Right atrium auricular region (tissue), 2 donors: ENCODE data around the gene RASAL2. TPM values are rescaled to one million over a fixed set of nuclear protein-coding genes. Genes with fewer than 3 reads are reported as not detected.
"Not testable (repeated sequence)": the region's sequence is repeated elsewhere in the genome, so short reads cannot be mapped to it uniquely, and the experiment has no call there.

Experiments used
- DNase-seq: peaks from one replicate; pipeline ENCODE4 v3.0.0-alpha.2; 2019; ENCODE audit warnings: low spot score
- H3K27ac ChIP-seq, 2 donors: fragments of 200-600 bp; sonication (generic); 1 replicate in 1 of 2; 2 replicates in 1 of 2; pipeline ENCODE4 v1.5.1; 2016 to 2019
- H3K27me3 ChIP-seq, 2 donors: fragments of 200-600 bp; sonication (generic); one replicate each; pipeline versions ENCODE4 v1.5.1 to v1.6.0; 2017 to 2019
- H3K36me3 ChIP-seq: fragments of 200-600 bp; sonication (generic); one replicate; pipeline ENCODE4 v1.5.1; 2016
- H3K4me1 ChIP-seq, 2 donors: fragments of 200-600 bp; sonication (generic); one replicate each; pipeline versions ENCODE4 v1.5.1 to v1.6.0; 2017 to 2019
- H3K4me3 ChIP-seq, 2 donors: fragments of 200-600 bp; sonication (generic); 1 replicate in 1 of 2; 2 replicates in 1 of 2; pipeline ENCODE4 v1.5.1; 2017 to 2019; ENCODE audit warnings: mild to moderate bottlenecking in 1 of 2, moderate library complexity in 1 of 2
- H3K9me3 ChIP-seq, 2 donors: fragments of 200-600 bp; sonication (generic); one replicate each; pipeline ENCODE4 v1.5.1; 2019
- CTCF ChIP-seq, 2 donors: fragments of 200-600 bp; sonication (generic); IDR thresholded peaks; one replicate each; pipeline ENCODE4 v1.5.1; 2019; ENCODE audit warnings: antibody characterized with exemption in 2 of 2
- total RNA-seq, 2 donors: library from RNA; depleted of rRNA; stranded (reverse); fragments of >200 nt; gene quantifications; one replicate each; pipeline ENCODE4 v1.1.0, GENCODE V29; 2016

The RASAL2 gene
- total RNA-seq, 2 donors from 2014 or later: 34.1 to 44.7 TPM

DNA sequence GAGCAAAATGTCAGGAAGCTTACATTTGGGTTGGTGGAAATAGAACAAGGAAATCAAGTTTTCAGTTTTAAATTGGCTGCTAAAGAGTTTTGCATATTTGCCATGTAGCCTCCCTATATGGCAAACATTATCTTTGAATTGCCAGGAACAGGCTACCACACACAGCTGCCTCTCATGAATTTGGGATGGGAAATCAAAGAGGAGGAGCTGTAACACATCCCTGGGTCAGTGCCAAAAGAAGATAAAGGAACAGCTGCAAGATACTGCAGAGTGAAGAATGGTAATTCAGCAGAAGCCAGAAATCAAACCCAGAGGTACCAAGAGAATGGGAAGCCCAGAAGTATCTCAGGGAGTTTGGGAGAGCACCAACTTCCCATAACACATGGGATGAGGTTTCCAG is 18.6 kb upstream of the RASAL2 start:
- Histone ChIP-seq H3K4me3 (no peak overlapping the region), H3K27me3 (no peaks in the 10 kb centered on the region), H3K36me3 (no peaks in the 10 kb centered on the region), H3K9me3 (no peaks in the 10 kb centered on the region), H3K27ac (no peak overlapping the region), H3K4me1 (no peaks in the 10 kb centered on the region)
- no peak for DNase-seq
- no peak for TF ChIP-seq CTCF (IDR thresholded peaks at IDR 0.05)

DNA sequence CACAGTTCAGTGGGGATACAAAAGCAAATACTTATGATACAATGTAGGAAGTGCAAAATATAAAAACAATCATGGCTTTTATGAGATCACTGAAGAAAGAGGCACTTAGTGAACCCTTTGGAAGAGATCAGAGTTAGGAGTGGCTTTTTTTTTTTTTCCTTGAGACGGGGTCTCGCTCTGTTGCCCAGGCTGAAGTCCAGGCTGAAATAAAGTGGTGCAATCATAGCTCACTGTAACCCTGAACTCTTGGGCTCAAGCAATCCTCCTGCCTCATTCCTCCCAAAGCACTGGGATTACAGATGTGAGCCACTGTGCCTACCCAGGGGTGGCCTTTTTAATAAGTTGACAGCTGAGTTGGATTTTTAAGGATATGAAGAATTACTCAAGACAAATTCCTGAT is 17.3 kb upstream of the RASAL2 start:
- H3K9me3 ChIP-seq: no peaks in the 10 kb centered on the region
- no peak overlapping the region for H3K27ac ChIP-seq
- H3K36me3 ChIP-seq: no peaks in the 10 kb centered on the region
- no peak for DNase-seq
- H3K4me3 ChIP-seq: no peak overlapping the region
- H3K4me1 ChIP-seq: no peaks in the 10 kb centered on the region
- TF ChIP-seq CTCF (IDR thresholded peaks at IDR 0.05): no peak
- no peaks in the 10 kb centered on the region for H3K27me3 ChIP-seq

DNA sequence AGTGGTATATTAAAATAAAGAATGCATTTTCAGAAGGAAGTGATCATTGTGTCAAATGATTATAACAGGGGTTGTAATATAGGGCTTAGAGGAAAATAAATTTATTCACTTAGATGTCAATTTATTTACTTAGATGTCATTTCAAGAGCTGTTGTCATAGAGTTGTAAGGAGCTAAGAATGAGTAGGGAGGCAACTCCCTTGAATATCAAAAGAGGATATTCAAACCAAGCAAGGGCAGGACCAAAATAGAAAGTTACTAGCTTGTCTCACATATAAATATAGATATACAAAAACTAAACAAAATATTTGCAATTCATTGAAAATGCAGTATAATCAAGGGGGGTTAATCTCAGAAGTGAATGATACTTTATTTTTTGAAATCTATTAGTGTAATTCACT is 16.0 kb upstream of the RASAL2 start:
- Histone ChIP-seq H3K4me1 (no peaks in the 10 kb centered on the region), H3K27me3 (no peaks in the 10 kb centered on the region), H3K36me3 (no peaks in the 10 kb centered on the region), H3K9me3 (no peaks in the 10 kb centered on the region), H3K27ac (no peak overlapping the region), H3K4me3 (no peak overlapping the region)
- TF ChIP-seq CTCF (IDR thresholded peaks at IDR 0.05): no peak
- DNase-seq: no peak

- Histone ChIP-seq H3K4me1 (peaks cover 4 to 14% of the 10 kb centered on the region in 2 donors), H3K27me3 (no peaks in the 10 kb centered on the region), H3K27ac (peak overlapping the region; percentile 29 to 72), H3K4me3 (no peak overlapping the region), H3K36me3 (no peaks in the 10 kb centered on the region), H3K9me3 (no peaks in the 10 kb centered on the region)
- TF ChIP-seq CTCF (IDR thresholded peaks at IDR 0.05): no peak
- no peak for DNase-seq
Observed at GRCh38 chr1:178086294-178086693, 7.6 kb upstream of the RASAL2 start.

GRCh38 chr1:178086766-178087165 is 7.1 kb upstream of the RASAL2 start:
- Histone ChIP-seq H3K4me1 (peaks cover 4 to 14% of the 10 kb centered on the region in 2 donors), H3K4me3 (no peak overlapping the region), H3K27ac (peak overlapping the region; percentile 29 to 72), H3K9me3 (no peaks in the 10 kb centered on the region), H3K27me3 (no peaks in the 10 kb centered on the region), H3K36me3 (no peaks in the 10 kb centered on the region)
- no peak for TF ChIP-seq CTCF (IDR thresholded peaks at IDR 0.05)
- no peak for DNase-seq

GRCh38 chr1:178088651-178089050 is 5.3 kb upstream of the RASAL2 start:
- TF ChIP-seq CTCF (IDR thresholded peaks at IDR 0.05): no peak
- peaks cover 4 to 26% of the 10 kb centered on the region in 2 donors for H3K4me1 ChIP-seq

DNA sequence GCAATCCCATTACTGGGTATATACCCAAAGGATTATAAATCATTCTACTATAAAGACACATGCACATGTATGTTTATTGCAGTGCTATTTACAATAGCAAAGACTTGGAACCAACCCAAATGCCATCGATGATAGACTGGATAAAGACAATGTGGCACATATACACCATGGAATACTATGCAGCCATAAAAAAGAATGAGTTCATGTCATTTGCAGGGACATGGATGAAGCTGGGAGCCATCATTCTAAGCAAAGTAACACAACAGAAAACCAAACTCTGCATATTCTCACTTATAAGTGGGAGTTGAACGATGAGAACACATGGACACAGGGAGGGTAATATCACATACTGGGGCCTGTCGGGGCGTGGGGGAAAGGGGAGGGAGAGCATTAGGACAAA is 2.5 kb upstream of the RASAL2 start:
- H3K9me3 ChIP-seq, H3K27me3 ChIP-seq, DNase-seq, H3K36me3 ChIP-seq, H3K4me3 ChIP-seq, H3K27ac ChIP-seq: not testable (repeated sequence)
- H3K4me1 ChIP-seq: peaks cover under 1 to 25% of the 10 kb centered on the region in 2 donors

More at GRCh38 chr1:178088651-178089050, 5.3 kb upstream of the RASAL2 start:
- Histone ChIP-seq H3K36me3 (no peaks in the 10 kb centered on the region), H3K27ac (no peak overlapping the region), H3K4me3 (no peak overlapping the region), H3K9me3 (no peaks in the 10 kb centered on the region), H3K27me3 (no peaks in the 10 kb centered on the region)
- no peak for DNase-seq
